Cardiac fibroblast (primary cell): ENCODE data around the gene NFKBIL1.
"Not testable (repeated sequence)": the region's sequence is repeated elsewhere in the genome, so short reads cannot be mapped to it uniquely, and the experiment has no call there.

ENCODE experiments used
- DNase-seq, 2 donors: peaks; one replicate each; pipeline versions ENCODE4 v3.0.0 to v3.0.0-alpha.2; 2010; ENCODE audit warnings: low read depth in 2 of 2
- H3K4me3 ChIP-seq, 2 donors: replicated peaks in 1 of 2; 1 replicate in 1 of 2; 2 replicates in 1 of 2; pipeline ENCODE4 v1.5.1; 2011; ENCODE audit warnings: low read depth in 2 of 2, low read length in 2 of 2, mild to moderate bottlenecking in 2 of 2, moderate library complexity in 1 of 2
- TF ChIP-seq, protein P1 (sequence below): IDR thresholded peaks from one replicate; pipeline ENCODE4 v1.5.1; 2011; ENCODE audit warnings: low read depth, mild to moderate bottlenecking, low read length, inconsistent platforms

NFKBIL1 gene, protein sequence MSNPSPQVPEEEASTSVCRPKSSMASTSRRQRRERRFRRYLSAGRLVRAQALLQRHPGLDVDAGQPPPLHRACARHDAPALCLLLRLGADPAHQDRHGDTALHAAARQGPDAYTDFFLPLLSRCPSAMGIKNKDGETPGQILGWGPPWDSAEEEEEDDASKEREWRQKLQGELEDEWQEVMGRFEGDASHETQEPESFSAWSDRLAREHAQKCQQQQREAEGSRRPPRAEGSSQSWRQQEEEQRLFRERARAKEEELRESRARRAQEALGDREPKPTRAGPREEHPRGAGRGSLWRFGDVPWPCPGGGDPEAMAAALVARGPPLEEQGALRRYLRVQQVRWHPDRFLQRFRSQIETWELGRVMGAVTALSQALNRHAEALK

GRCh38 chr6:31546958-31547726 lies at the start of gene NFKBIL1:
TSS of gene NFKBIL1 (plus strand) at chr6:31547608. CDS start at chr6:31547695, 87 bp downstream.
- TF ChIP-seq, protein P1, sequence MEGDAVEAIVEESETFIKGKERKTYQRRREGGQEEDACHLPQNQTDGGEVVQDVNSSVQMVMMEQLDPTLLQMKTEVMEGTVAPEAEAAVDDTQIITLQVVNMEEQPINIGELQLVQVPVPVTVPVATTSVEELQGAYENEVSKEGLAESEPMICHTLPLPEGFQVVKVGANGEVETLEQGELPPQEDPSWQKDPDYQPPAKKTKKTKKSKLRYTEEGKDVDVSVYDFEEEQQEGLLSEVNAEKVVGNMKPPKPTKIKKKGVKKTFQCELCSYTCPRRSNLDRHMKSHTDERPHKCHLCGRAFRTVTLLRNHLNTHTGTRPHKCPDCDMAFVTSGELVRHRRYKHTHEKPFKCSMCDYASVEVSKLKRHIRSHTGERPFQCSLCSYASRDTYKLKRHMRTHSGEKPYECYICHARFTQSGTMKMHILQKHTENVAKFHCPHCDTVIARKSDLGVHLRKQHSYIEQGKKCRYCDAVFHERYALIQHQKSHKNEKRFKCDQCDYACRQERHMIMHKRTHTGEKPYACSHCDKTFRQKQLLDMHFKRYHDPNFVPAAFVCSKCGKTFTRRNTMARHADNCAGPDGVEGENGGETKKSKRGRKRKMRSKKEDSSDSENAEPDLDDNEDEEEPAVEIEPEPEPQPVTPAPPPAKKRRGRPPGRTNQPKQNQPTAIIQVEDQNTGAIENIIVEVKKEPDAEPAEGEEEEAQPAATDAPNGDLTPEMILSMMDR: no peak
- H3K4me3 ChIP-seq: peak within 1 kb of the TSS; percentile 42 to 54
- DNase-seq: peak; percentile 99

GRCh38 chr6:31498748-31499147 lies 48.7 kb upstream of the NFKBIL1 start:
- H3K4me3 ChIP-seq: peak overlapping the region; percentile 28
- no peak for DNase-seq
- TF ChIP-seq, protein P1: no peak

DNA sequence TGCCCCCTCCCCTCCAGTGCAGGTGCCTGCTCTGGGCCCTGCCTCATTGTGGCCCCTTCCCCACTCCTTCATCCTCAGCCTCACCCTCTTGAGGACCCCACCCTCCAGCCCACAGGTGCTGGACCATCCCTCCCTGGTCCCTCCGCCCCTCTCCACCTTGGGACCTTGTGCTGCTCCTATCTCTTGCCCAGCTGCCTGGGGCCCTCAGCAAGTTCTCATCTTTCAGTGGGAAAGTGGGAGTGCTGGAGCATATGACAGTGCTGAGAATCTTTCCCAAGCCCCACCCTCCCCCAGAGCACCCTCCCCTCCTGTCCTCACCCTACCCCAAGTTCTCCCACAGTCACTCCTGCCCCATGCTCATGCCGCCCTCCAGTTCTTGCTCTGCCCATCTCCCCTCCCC lies 47.8 kb upstream of the NFKBIL1 start:
- not testable (repeated sequence) for H3K4me3 ChIP-seq, DNase-seq

- TF ChIP-seq, protein P1: no peak
- peak in 1 of 2 donors; percentile 35 for DNase-seq
- H3K4me3 ChIP-seq: no peak overlapping the region
These were observed 44.8 kb upstream of the NFKBIL1 start for GRCh38 chr6:31502586-31502985.

DNA sequence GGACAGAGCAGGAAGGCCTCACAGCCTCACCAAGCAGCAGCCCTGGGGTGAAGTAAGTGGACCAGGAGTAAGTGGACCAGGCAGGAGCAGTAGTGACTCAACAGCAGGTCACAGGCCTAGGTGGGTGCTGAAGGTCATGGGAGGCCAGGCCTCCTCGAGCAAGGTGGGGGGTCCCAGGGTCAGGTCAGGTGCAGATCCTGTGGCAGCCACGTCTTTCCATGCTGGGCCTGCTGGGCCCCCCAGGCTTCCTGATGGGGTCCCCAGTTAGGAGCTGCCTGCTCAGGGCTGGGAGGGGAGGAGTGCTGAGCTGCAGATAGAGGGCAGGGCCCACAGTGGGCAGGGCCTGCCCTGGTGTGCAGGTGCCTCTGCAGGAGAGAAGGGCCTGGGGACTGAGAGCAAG lies 38.4 kb upstream of the NFKBIL1 start:
- DNase-seq, H3K4me3 ChIP-seq: not testable (repeated sequence)

DNA sequence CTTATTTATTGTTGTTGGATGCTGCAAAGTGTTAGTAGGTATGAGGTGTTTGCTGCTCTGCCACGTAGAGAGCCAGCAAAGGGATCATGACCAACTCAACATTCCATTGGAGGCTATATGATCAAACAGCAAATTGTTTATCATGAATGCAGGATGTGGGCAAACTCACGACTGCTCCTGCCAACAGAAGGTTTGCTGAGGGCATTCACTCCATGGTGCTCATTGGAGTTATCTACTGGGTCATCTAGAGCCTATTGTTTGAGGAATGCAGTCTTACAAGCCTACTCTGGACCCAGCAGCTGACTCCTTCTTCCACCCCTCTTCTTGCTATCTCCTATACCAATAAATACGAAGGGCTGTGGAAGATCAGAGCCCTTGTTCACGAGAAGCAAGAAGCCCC lies 37.4 kb upstream of the NFKBIL1 start:
- TF ChIP-seq, protein P1: no peak
- no peak overlapping the region for H3K4me3 ChIP-seq
- DNase-seq: no peak

- H3K4me3 ChIP-seq: no peak overlapping the region
- peak in 1 of 2 donors; percentile 38 for DNase-seq
- TF ChIP-seq, protein P1: no peak
These were observed 33.8 kb upstream of the NFKBIL1 start for GRCh38 chr6:31513456-31514165.
